ENCODE results near the gene LDHD.
A peak's percentile ranks its signal among the peaks of the same experiment; 100 is the strongest.

Gene LDHD

DNA sequence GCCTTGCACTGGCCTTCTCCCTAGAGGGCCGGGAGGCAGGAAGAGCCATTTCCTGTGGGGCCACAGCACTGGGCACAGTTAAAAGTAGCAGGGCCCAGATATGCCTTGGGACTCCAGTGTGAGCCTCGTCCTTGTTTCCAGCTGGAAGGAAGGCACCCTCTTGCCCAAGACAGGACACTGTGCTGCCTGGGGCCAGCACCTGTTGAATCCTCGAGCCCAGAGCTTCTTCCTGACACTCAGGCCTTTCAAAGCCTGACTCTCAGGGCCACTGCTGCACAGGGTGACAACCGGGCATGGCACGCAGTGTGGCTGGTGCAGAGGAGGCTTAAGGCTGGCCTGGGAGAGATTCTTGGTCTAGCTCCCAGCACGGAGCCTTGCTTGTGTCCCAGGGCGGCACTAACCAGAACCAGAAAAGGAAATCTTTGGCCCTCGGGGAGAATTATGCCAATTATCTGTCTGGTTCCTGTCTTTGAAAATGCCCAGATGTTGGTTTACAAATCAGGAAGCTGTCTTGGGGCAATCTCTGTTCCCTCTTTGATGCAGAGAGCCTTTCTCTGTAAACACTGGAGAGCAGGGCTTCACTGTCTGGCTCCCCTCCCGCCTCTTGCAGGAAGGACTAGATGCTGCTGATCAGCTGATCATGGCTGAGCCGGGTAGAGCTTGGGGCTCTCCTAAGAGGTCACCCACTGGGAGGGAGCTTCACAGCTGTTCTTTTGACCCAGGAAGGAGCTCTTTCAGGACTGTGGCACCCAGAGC, 11.1 kb downstream of the LDHD start:
- Histone ChIP-seq H3K27ac (ENCODE audit: low read depth, low read length) (peak overlapping the region; percentile 78), H3K4me1 (ENCODE audit: insufficient read depth, low read length) (peaks cover 67% of the 10 kb centered on the region), H3K9ac (ENCODE audit: low read length) (no peak overlapping the region)

DNA sequence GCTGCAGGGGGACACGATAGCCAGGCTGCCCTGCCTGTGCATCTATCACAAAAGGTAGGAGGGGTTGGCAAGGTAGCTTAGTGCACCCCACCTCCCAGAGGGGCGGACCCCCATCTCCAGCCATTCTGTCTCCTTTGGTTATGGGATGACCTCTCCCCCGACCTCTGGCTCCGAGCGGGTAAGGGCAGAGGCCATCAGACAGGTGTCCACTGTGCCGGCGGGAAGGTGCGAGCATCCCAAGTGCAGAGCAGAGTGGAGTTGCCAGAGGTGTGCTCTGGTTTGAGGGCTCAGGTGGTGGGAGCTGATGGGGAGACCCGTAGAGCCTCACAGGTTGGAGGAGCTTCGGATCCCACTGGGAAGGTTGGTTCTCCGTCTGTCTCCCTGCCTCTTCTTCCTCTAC, 11.7 kb downstream of the LDHD start:
- H3K36me3 ChIP-seq (ENCODE audit: insufficient read depth, low read length) = no peaks in the 10 kb centered on the region
- H3K27ac ChIP-seq (ENCODE audit: low read depth, low read length) = peak overlapping the region; percentile 78
- no peak overlapping the region for H3K4me3 ChIP-seq (ENCODE audit: low read depth in 1 of 2, low read length in 2 of 2)
- H3K9me3 ChIP-seq (ENCODE audit: low read length) = no peaks in the 10 kb centered on the region
- H3K27me3 ChIP-seq (ENCODE audit: control insufficient read depth in 1 of 2, insufficient read depth in 2 of 2, low read length in 2 of 2) = no peaks in the 10 kb centered on the region
- no peak overlapping the region for H3K9ac ChIP-seq (ENCODE audit: low read length)
- H3K4me1 ChIP-seq (ENCODE audit: insufficient read depth, low read length) = peaks cover 67% of the 10 kb centered on the region

More for the DNA sequence above, 11.1 kb downstream of the LDHD start:
- H3K9me3 ChIP-seq (ENCODE audit: low read length) = no peaks in the 10 kb centered on the region
- no peaks in the 10 kb centered on the region for H3K27me3 ChIP-seq (ENCODE audit: control insufficient read depth in 1 of 2, insufficient read depth in 2 of 2, low read length in 2 of 2)
- H3K4me3 ChIP-seq (ENCODE audit: low read depth in 1 of 2, low read length in 2 of 2) = peak overlapping the region in 1 of 2 donors; percentile 3
- H3K36me3 ChIP-seq (ENCODE audit: insufficient read depth, low read length) = no peaks in the 10 kb centered on the region

GRCh38 chr16:75103994-75104393, 12.6 kb downstream of the LDHD start:
- peak overlapping the region; percentile 78 for H3K27ac ChIP-seq (ENCODE audit: low read depth, low read length)
- no peaks in the 10 kb centered on the region for H3K9me3 ChIP-seq (ENCODE audit: low read length)
- H3K4me3 ChIP-seq (ENCODE audit: low read depth in 1 of 2, low read length in 2 of 2) = no peak overlapping the region
- H3K9ac ChIP-seq (ENCODE audit: low read length) = no peak overlapping the region
- no peaks in the 10 kb centered on the region for H3K36me3 ChIP-seq (ENCODE audit: insufficient read depth, low read length)
- H3K27me3 ChIP-seq (ENCODE audit: control insufficient read depth in 1 of 2, insufficient read depth in 2 of 2, low read length in 2 of 2) = no peaks in the 10 kb centered on the region
- H3K4me1 ChIP-seq (ENCODE audit: insufficient read depth, low read length) = peaks cover 67% of the 10 kb centered on the region

DNA sequence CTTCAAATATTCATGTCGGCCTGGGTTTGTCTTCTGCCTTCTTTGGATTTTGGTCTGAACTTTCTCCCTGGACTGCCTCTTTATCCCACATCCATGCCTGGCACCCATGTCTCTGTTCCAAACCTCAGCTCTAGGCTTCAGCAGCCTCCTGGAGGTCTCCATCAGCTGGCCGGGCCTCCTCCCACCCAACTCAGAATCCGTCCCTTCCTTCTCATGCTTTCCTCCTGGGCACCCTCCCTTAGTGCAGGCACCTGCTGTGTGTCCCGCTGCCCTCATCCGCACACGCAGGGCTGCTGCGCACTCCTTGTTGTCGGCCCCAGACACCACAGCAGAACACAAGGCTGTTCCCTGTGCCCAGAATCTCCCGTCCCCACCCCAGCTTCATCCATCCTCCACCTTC, 14.0 kb downstream of the LDHD start:
- H3K27ac ChIP-seq (ENCODE audit: low read depth, low read length) = no peak overlapping the region
- H3K9ac ChIP-seq (ENCODE audit: low read length) = no peak overlapping the region
- H3K27me3 ChIP-seq (ENCODE audit: control insufficient read depth in 1 of 2, insufficient read depth in 2 of 2, low read length in 2 of 2) = no peaks in the 10 kb centered on the region
- no peak overlapping the region for H3K4me3 ChIP-seq (ENCODE audit: low read depth in 1 of 2, low read length in 2 of 2)
- no peaks in the 10 kb centered on the region for H3K9me3 ChIP-seq (ENCODE audit: low read length)
- H3K4me1 ChIP-seq (ENCODE audit: insufficient read depth, low read length) = peaks cover 68% of the 10 kb centered on the region
- H3K36me3 ChIP-seq (ENCODE audit: insufficient read depth, low read length) = no peaks in the 10 kb centered on the region

DNA sequence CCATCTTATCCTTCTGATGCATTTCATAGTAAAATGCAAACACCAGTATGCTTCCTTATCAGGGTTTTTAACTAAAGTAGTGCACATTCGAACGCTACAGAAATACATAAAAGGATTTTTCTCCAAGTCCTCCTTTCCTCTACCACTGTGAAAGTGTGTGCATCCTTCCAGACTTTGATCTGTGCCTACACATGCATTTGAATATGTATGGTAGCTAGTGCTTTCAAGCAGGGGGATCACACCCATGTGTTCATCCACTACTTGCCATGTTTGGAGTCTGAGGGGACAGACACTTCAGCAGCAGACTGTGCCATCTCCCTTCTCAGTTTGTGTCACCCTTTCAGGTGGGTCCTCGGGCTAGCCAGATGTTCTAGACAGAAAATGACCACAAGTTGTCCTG, 14.9 kb downstream of the LDHD start:
- Histone ChIP-seq H3K9me3 (ENCODE audit: low read length) (no peaks in the 10 kb centered on the region), H3K27me3 (ENCODE audit: control insufficient read depth in 1 of 2, insufficient read depth in 2 of 2, low read length in 2 of 2) (no peaks in the 10 kb centered on the region), H3K4me1 (ENCODE audit: insufficient read depth, low read length) (peaks cover 68% of the 10 kb centered on the region), H3K27ac (ENCODE audit: low read depth, low read length) (no peak overlapping the region), H3K4me3 (ENCODE audit: low read depth in 1 of 2, low read length in 2 of 2) (no peak overlapping the region), H3K36me3 (ENCODE audit: insufficient read depth, low read length) (no peaks in the 10 kb centered on the region), H3K9ac (ENCODE audit: low read length) (no peak overlapping the region)

- no peaks in the 10 kb centered on the region for H3K27me3 ChIP-seq (ENCODE audit: control insufficient read depth in 1 of 2, insufficient read depth in 2 of 2, low read length in 2 of 2)
- peaks cover 64% of the 10 kb centered on the region for H3K4me1 ChIP-seq (ENCODE audit: insufficient read depth, low read length)
- H3K27ac ChIP-seq (ENCODE audit: low read depth, low read length) = no peak overlapping the region
- H3K9me3 ChIP-seq (ENCODE audit: low read length) = no peaks in the 10 kb centered on the region
- no peaks in the 10 kb centered on the region for H3K36me3 ChIP-seq (ENCODE audit: insufficient read depth, low read length)
- H3K4me3 ChIP-seq (ENCODE audit: low read depth in 1 of 2, low read length in 2 of 2) = no peak overlapping the region
- H3K9ac ChIP-seq (ENCODE audit: low read length) = no peak overlapping the region
Observed at GRCh38 chr16:75100603-75100990, 16.0 kb downstream of the LDHD start.

GRCh38 chr16:75099738-75100602, 16.6 kb downstream of the LDHD start:
- Histone ChIP-seq H3K36me3 (ENCODE audit: insufficient read depth, low read length) (no peaks in the 10 kb centered on the region), H3K27ac (ENCODE audit: low read depth, low read length) (no peak overlapping the region), H3K27me3 (ENCODE audit: control insufficient read depth in 1 of 2, insufficient read depth in 2 of 2, low read length in 2 of 2) (no peaks in the 10 kb centered on the region), H3K4me3 (ENCODE audit: low read depth in 1 of 2, low read length in 2 of 2) (no peak overlapping the region), H3K9me3 (ENCODE audit: low read length) (no peaks in the 10 kb centered on the region), H3K4me1 (ENCODE audit: insufficient read depth, low read length) (peaks cover 57% of the 10 kb centered on the region), H3K9ac (ENCODE audit: low read length) (no peak overlapping the region)

- no peak overlapping the region for H3K27ac ChIP-seq (ENCODE audit: low read depth, low read length)
- H3K27me3 ChIP-seq (ENCODE audit: control insufficient read depth in 1 of 2, insufficient read depth in 2 of 2, low read length in 2 of 2) = no peaks in the 10 kb centered on the region
- H3K36me3 ChIP-seq (ENCODE audit: insufficient read depth, low read length) = no peaks in the 10 kb centered on the region
- no peaks in the 10 kb centered on the region for H3K9me3 ChIP-seq (ENCODE audit: low read length)
- H3K4me3 ChIP-seq (ENCODE audit: low read depth in 1 of 2, low read length in 2 of 2) = no peak overlapping the region
- H3K9ac ChIP-seq (ENCODE audit: low read length) = no peak overlapping the region
- peaks cover 49% of the 10 kb centered on the region for H3K4me1 ChIP-seq (ENCODE audit: insufficient read depth, low read length)
Observed at GRCh38 chr16:75099075-75099667, 17.4 kb downstream of the LDHD start.

DNA sequence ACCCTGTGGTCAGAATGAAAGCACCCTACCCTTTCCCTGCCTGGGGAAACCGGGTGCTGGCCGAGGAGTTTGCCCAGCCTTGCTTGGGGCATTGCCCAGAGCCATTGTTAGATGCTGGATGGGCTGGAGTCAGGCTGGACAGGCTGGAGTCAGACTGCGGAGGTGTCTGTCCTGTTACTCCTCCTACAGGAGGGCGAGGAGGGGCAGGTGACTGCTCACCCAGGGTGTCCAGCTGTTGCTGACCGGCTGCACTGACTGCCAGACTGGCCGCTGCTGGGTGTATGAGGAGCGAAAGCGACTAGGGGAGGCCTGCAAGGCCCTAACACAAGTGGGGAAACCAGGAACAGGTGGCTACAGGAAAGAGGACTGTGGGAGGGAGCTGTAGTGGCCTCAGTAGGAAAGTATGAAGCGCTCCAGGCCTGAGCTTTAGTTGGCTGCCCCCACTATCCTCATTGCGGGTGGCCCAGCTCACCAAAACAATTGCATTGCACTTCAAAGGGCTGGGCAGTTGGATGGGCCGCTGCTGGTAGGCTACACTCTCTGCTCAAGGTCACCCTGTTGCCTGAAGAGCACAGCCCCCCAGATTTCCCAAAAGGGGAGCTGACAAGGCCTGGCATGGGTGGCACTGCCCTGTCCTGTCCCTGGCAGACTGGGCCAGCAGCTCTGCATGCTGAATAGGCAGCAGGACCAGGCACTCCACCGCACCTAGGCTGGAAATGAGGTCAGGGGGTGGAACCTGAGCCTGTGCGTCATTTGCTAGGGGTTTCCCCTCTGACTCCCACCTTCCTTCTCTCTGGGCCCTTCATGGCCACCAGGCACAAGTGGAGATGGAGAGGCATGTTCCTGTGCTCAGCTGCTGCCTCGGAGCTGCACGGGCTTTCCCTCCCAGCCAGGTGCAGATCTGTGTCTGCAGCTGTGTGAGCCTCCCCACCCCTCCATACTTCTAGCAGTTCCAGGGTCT, 18.4 kb downstream of the LDHD start:
- H3K36me3 ChIP-seq (ENCODE audit: insufficient read depth, low read length) = no peaks in the 10 kb centered on the region
- H3K27me3 ChIP-seq (ENCODE audit: control insufficient read depth in 1 of 2, insufficient read depth in 2 of 2, low read length in 2 of 2) = no peaks in the 10 kb centered on the region
- H3K4me1 ChIP-seq (ENCODE audit: insufficient read depth, low read length) = peaks cover 47% of the 10 kb centered on the region
- no peaks in the 10 kb centered on the region for H3K9me3 ChIP-seq (ENCODE audit: low read length)
- H3K9ac ChIP-seq (ENCODE audit: low read length) = no peak overlapping the region
- H3K4me3 ChIP-seq (ENCODE audit: low read depth in 1 of 2, low read length in 2 of 2) = no peak overlapping the region
- H3K27ac ChIP-seq (ENCODE audit: low read depth, low read length) = no peak overlapping the region

GRCh38 chr16:75097191-75097761, 19.3 kb downstream of the LDHD start:
- peak overlapping the region; percentile 71 for H3K27ac ChIP-seq (ENCODE audit: low read depth, low read length)
- H3K9me3 ChIP-seq (ENCODE audit: low read length) = no peaks in the 10 kb centered on the region
- H3K4me1 ChIP-seq (ENCODE audit: insufficient read depth, low read length) = peaks cover 47% of the 10 kb centered on the region
- H3K27me3 ChIP-seq (ENCODE audit: control insufficient read depth in 1 of 2, insufficient read depth in 2 of 2, low read length in 2 of 2) = no peaks in the 10 kb centered on the region
- no peak overlapping the region for H3K4me3 ChIP-seq (ENCODE audit: low read depth in 1 of 2, low read length in 2 of 2)
- H3K36me3 ChIP-seq (ENCODE audit: insufficient read depth, low read length) = no peaks in the 10 kb centered on the region
- H3K9ac ChIP-seq (ENCODE audit: low read length) = no peak overlapping the region

Measured in muscle layer of colon (tissue), 2 donors.